GM23338 (cell line): ENCODE data around the gene OCA2. TPM values are rescaled to one million over a fixed set of nuclear protein-coding genes. Genes with fewer than 3 reads are reported as not detected.

Source experiments
- ATAC-seq: fragments of 200-7000 bp; cut with Tn5 transposase; 3 replicates; pipeline ENCODE4 v1.9.1; 2020
- DNase-seq: peaks from one replicate; pipeline ENCODE4 v3.0.0-alpha.2; 2015; ENCODE audit warnings: low spot score
- H2AFZ ChIP-seq: fragments of 200-600 bp; sonication (generic); 2 replicates; pipeline ENCODE4 v1.8.0; 2016; ENCODE audit warnings: antibody characterized with exemption, mild to moderate bottlenecking, moderate library complexity
- H3F3A ChIP-seq: fragments of 200-600 bp; sonication (generic); replicated peaks from 2 replicates; pipeline ENCODE4 v1.8.0; 2017; ENCODE audit warnings: antibody characterized with exemption, mixed run types, low read depth
- H3K27ac ChIP-seq: fragments of 200-600 bp; sonication (generic); 2 replicates; pipeline ENCODE4 v1.6.1; 2016; ENCODE audit warnings: low read depth
- H3K27me3 ChIP-seq: fragments of 200-600 bp; sonication (generic); 2 replicates; pipeline ENCODE4 v1.8.0; 2016; ENCODE audit warnings: mild to moderate bottlenecking, mixed run types, moderate library complexity; ENCODE audit not compliant: insufficient read depth
- H3K36me3 ChIP-seq: fragments of 200-600 bp; sonication (generic); 2 replicates; pipeline ENCODE4 v1.8.0; 2016; ENCODE audit warnings: mild to moderate bottlenecking; ENCODE audit not compliant: insufficient read depth
- H3K4me1 ChIP-seq: fragments of 200-600 bp; sonication (generic); 2 replicates; pipeline ENCODE4 v1.8.0; 2016; ENCODE audit warnings: mild to moderate bottlenecking, moderate library complexity; ENCODE audit not compliant: insufficient read depth
- H3K4me2 ChIP-seq: fragments of 200-600 bp; sonication (generic); 2 replicates; pipeline ENCODE4 v1.7.1; 2017; ENCODE audit warnings: mixed run types
- H3K4me3 ChIP-seq: fragments of 200-600 bp; sonication (generic); 2 replicates; pipeline ENCODE4 v1.6.1; 2016; ENCODE audit warnings: mixed run types
- H3K79me2 ChIP-seq: fragments of 200-600 bp; sonication (generic); replicated peaks from 2 replicates; pipeline ENCODE4 v1.8.0; 2017; ENCODE audit warnings: mild to moderate bottlenecking; ENCODE audit not compliant: insufficient read depth
- H3K9me2 ChIP-seq: fragments of 200-600 bp; sonication (generic); 2 replicates; pipeline ENCODE4 v1.8.0; 2017; ENCODE audit not compliant: insufficient read depth
- H4K20me1 ChIP-seq: fragments of 200-600 bp; sonication (generic); replicated peaks from 2 replicates; pipeline ENCODE4 v1.8.0; 2017; ENCODE audit warnings: mild to moderate bottlenecking; ENCODE audit not compliant: insufficient read depth
- H3K27ac Mint-ChIP-seq: 2 replicates; pipeline ENCODE4 v1.8.0; 2020; ENCODE audit warnings: inconsistent platforms, mild to moderate bottlenecking, moderate library complexity, mixed read lengths
- H3K27me3 Mint-ChIP-seq: 3 replicates; pipeline ENCODE4 v1.8.0; 2022; ENCODE audit warnings: low read depth, mild to moderate bottlenecking, moderate library complexity, mixed read lengths, inconsistent platforms; ENCODE audit not compliant: insufficient read depth, poor library complexity
- H3K36me3 Mint-ChIP-seq: 3 replicates; pipeline ENCODE4 v1.8.0; 2021; ENCODE audit warnings: low read depth, mild to moderate bottlenecking, inconsistent platforms, moderate library complexity, mixed read lengths
- H3K4me1 Mint-ChIP-seq: 3 replicates; pipeline ENCODE4 v1.8.0; 2020; ENCODE audit warnings: mild to moderate bottlenecking, inconsistent platforms, mixed read lengths
- H3K4me3 Mint-ChIP-seq: 3 replicates; pipeline ENCODE4 v1.8.0; 2021; ENCODE audit warnings: moderate library complexity, mild to moderate bottlenecking, inconsistent platforms, mixed read lengths
- H3K9me3 Mint-ChIP-seq: 3 replicates; pipeline ENCODE4 v1.8.0; 2020; ENCODE audit warnings: moderate library complexity, mild to moderate bottlenecking, inconsistent platforms, mixed read lengths
- CREB1 ChIP-seq: fragments of 250-450 bp; sonication (Bioruptor Pico); IDR thresholded peaks from 2 replicates; pipeline ENCODE4 v1.5.0; 2020; ENCODE audit warnings: low read depth, mild to moderate bottlenecking, moderate library complexity
- CTCF ChIP-seq, 2 experiments: fragments of 200-600 bp in 1 of 2; sonication (generic) in 1 of 2; conservative IDR thresholded peaks; 2 replicates each; pipeline versions ENCODE4 v1.5.1 to v1.6.1; 2016 to 2017; ENCODE audit warnings: antibody characterized with exemption in 2 of 2, low read depth in 2 of 2, mild to moderate bottlenecking in 2 of 2, moderate library complexity in 1 of 2
- EZH2 ChIP-seq: fragments of 200-600 bp; sonication (generic); IDR thresholded peaks from one replicate; pipeline ENCODE4 v1.8.0; 2017; ENCODE audit warnings: antibody characterized with exemption, mild to moderate bottlenecking, low read depth; ENCODE audit not compliant: unreplicated experiment
- EZH2phosphoT487 ChIP-seq: fragments of 200-600 bp; sonication (generic); IDR thresholded peaks from one replicate; pipeline ENCODE4 v1.8.1; 2018; ENCODE audit warnings: antibody characterized with exemption; ENCODE audit not compliant: unreplicated experiment
- JUNB ChIP-seq: IDR thresholded peaks from one replicate; pipeline ENCODE4 v1.6.1; 2016; ENCODE audit warnings: antibody characterized with exemption; ENCODE audit not compliant: unreplicated experiment
- POLR2AphosphoS5 ChIP-seq: IDR thresholded peaks from 2 replicates; pipeline ENCODE4 v1.6.1; 2016; ENCODE audit warnings: antibody characterized with exemption, low read depth
- REST ChIP-seq: IDR thresholded peaks from one replicate; pipeline ENCODE4 v1.6.1; 2018; ENCODE audit warnings: antibody characterized with exemption; ENCODE audit not compliant: unreplicated experiment
- STAT1 ChIP-seq: IDR thresholded peaks from one replicate; pipeline ENCODE4 v1.6.1; 2016; ENCODE audit warnings: antibody characterized with exemption; ENCODE audit not compliant: unreplicated experiment
- ZNF114 ChIP-seq: fragments of 250-450 bp; sonication (Bioruptor Pico); IDR thresholded peaks from 2 replicates; pipeline ENCODE4 v1.5.0; 2020; ENCODE audit warnings: mild to moderate bottlenecking, moderate library complexity
- ZNF331 ChIP-seq: fragments of 250-450 bp; sonication (Bioruptor Pico); IDR thresholded peaks from 2 replicates; pipeline ENCODE4 v1.5.0; 2020; ENCODE audit warnings: low read depth, mild to moderate bottlenecking, moderate library complexity
- ZNF462 ChIP-seq: fragments of 250-450 bp; sonication (Bioruptor Pico); IDR thresholded peaks from 2 replicates; pipeline ENCODE4 v1.5.0; 2020; ENCODE audit warnings: mild to moderate bottlenecking, moderate library complexity
- polyA plus RNA-seq: library from polyadenylated mRNA; unstranded; fragments of >200 nt; fragmentation: Nextera tagmentation; extraction: Ambion mirVana; gene quantifications from 2 replicates; pipeline ENCODE4 v1.2.1, GENCODE V29; 2016
- total RNA-seq: library from RNA; depleted of rRNA; stranded (reverse); fragments of >200 nt; shearing (Covaris generic); gene quantifications from 2 replicates; pipeline ENCODE4 v1.2.3, GENCODE V29; 2014

Gene OCA2
- total and polyA plus RNA-seq, 2 experiments from 2014 or later: 0.40 to 0.69 TPM

GRCh38 chr15:27937851-27938250 lies 161.3 kb downstream of the OCA2 start:
- no peak overlapping the region for H3K4me3 ChIP-seq
- Mint-ChIP-seq H3K4me3 (no peak overlapping the region), H3K27me3 (peaks cover 7% of the 10 kb centered on the region), H3K4me1 (peaks cover 19% of the 10 kb centered on the region), H3K9me3 (peaks cover 7% of the 10 kb centered on the region), H3K27ac (no peak overlapping the region), H3K36me3 (peaks cover 6% of the 10 kb centered on the region; the same call in 2 of the 3 replicates)
- ATAC-seq (no peak), DNase-seq (no peak)
- no peak overlapping the region for H3K4me2 ChIP-seq
- H4K20me1 ChIP-seq: no peaks in the 10 kb centered on the region
- no peaks in the 10 kb centered on the region for H3F3A ChIP-seq
- TF ChIP-seq EZH2: no peak
- TF ChIP-seq JUNB: no peak
- TF ChIP-seq ZNF331 (CRISPR knock-in tag): no peak
- no peak for TF ChIP-seq ZNF114 (CRISPR knock-in tag)
- TF ChIP-seq EZH2phosphoT487: no peak
- TF ChIP-seq CTCF (conservative IDR thresholded peaks at IDR 0.05; ENCODE audit: low read depth in 2 of 2): no peak
- TF ChIP-seq STAT1: no peak
- H3K79me2 ChIP-seq: no peaks in the 10 kb centered on the region
- peaks cover 14% of the 10 kb centered on the region for H3K4me1 ChIP-seq
- no peaks in the 10 kb centered on the region for H3K27me3 ChIP-seq
- H2AFZ ChIP-seq: no peak overlapping the region
- H3K36me3 ChIP-seq: no peaks in the 10 kb centered on the region; the same call in 1 of the 2 replicates
- no peaks in the 10 kb centered on the region for H3K9me2 ChIP-seq
- no peak overlapping the region for H3K27ac ChIP-seq

- Histone ChIP-seq H3K27ac (no peak overlapping the region), H3K4me1 (peaks cover 13% of the 10 kb centered on the region), H2AFZ (0 out of 2 replicates have a peak overlapping the region, but pooled peaks have one; percentile 52), H3K36me3 (no peaks in the 10 kb centered on the region; the same call in 1 of the 2 replicates), H3K27me3 (no peaks in the 10 kb centered on the region), H3K79me2 (no peaks in the 10 kb centered on the region), H4K20me1 (no peaks in the 10 kb centered on the region), H3F3A (no peaks in the 10 kb centered on the region), H3K4me2 (no peak overlapping the region), H3K4me3 (no peak overlapping the region), H3K9me2 (no peaks in the 10 kb centered on the region)
- TF ChIP-seq ZNF462 (CRISPR knock-in tag) (no peak), ZNF331 (CRISPR knock-in tag) (no peak), CREB1 (CRISPR knock-in tag) (no peak), REST (no peak), POLR2AphosphoS5 (no peak), STAT1 (no peak)
- no peak for DNase-seq
- H3K4me1 Mint-ChIP-seq: peaks cover 19% of the 10 kb centered on the region
- no peak for ATAC-seq
- peaks cover 7% of the 10 kb centered on the region for H3K27me3 Mint-ChIP-seq
- no peak overlapping the region for H3K4me3 Mint-ChIP-seq
- H3K36me3 Mint-ChIP-seq: peaks cover 12% of the 10 kb centered on the region
- H3K27ac Mint-ChIP-seq: peak overlapping the region; percentile 41; the same call in 1 of the 2 replicates
- H3K9me3 Mint-ChIP-seq: peaks cover 21% of the 10 kb centered on the region
Observed at GRCh38 chr15:27936164-27936563, 163.0 kb downstream of the OCA2 start.
